GM18951 (cell line): ENCODE data around the gene SNX24.
"Not testable (repeated sequence)": the region's sequence is repeated elsewhere in the genome, so short reads cannot be mapped to it uniquely, and the experiment has no call there.

Source experiments
- POLR2A ChIP-seq: IDR thresholded peaks from 4 replicates; pipeline ENCODE4 v1.6.1; 2011; ENCODE audit warnings: mild to moderate bottlenecking; ENCODE audit not compliant: insufficient read length, insufficient read depth; ENCODE audit errors: extremely low read depth
- in situ Hi-C: fragments of 300-500 bp; cut with MboI; formaldehyde crosslinking; loops from one replicate; pipeline ENCODE4 v1.12.0; 2022; ENCODE audit warnings: low sequenced_read_pairs, mixed read lengths, inconsistent platforms; ENCODE audit not compliant: unreplicated experiment

Gene SNX24

DNA sequence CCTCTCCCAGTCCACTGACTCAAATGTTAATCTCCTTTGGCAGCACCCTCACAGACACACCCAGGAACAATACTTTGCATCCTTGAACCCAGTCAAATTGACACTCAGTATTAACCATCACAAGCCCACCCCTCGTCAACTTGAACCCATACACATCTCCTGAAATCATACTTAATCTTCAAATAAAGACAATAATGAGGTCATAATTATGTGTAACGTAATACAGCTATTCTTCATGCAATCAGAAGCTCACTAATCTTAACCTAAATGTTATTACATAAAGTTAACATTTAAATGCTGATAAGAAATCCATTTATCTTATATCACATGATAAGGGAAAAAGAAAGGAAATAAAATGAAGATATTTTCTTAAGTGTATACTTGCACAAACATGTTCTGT is 125.9 kb downstream of the SNX24 start:
- in situ Hi-C loops, result no loop called here
- no peak for TF ChIP-seq POLR2A

GRCh38 chr5:122972877-122973276 is 127.5 kb downstream of the SNX24 start:
- in situ Hi-C loops, result no loop called here
- no peak for TF ChIP-seq POLR2A

DNA sequence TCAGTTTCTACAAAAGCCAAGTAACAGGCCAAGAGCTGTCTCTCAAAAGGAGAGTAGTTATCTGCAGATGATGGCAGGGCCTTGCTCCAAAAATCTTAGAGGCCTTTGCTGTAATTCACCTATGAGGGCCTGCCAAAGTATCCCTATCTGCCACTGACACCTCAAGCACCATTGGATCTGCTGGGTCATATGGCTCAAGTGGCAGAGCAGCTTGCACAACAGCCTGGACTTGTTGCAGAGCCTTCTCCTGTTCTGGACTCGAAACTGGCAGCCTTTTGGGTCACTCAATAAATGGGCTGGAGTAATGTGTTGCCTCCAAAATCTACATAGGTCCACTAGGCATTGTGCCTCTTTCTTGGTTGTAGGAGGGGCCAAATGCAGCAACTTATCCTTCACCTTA is 128.3 kb downstream of the SNX24 start:
- in situ Hi-C loops, result not testable (repeated sequence)

DNA sequence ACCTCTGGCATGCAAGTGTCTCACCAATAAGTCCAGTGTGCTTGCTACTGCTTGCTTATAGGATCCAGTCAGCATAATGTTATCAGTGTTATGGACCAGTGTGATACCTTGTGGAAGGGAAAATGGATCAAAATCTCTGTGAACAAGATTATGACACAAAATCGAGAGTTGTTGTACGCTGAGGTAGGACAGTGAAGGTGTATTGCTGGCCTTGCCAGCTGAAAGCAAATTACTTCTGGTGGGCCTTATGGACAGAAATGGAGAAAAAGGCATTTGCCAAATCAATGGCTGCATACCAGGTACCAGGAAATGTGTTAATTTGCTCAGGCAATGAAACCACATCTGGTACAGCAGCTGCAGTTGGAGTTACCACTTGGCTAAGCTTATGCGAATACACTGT is 128.8 kb downstream of the SNX24 start:
- in situ Hi-C loops, result not testable (repeated sequence)

- in situ Hi-C loops, result no loop called here
- no peak for TF ChIP-seq POLR2A
Observed at GRCh38 chr5:122977319-122977718, 131.9 kb downstream of the SNX24 start.

DNA sequence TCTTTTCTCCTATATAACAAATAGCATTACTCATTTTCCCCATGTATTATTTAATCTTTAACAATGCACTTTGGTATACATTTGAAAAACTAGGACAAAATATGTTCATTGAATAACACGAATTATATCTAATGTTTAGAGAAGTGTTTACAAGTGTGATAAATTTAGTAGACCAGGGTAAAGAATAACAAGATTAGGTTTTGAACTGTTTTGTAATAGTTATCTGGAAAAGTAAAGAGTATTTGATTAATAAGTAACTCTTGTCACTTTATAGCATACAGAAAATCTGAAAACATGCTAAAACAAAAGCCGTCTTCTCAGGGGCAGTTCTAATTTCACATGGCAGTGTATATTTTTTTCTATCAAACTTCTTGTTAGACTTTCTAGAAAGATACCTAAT is 132.7 kb downstream of the SNX24 start:
- in situ Hi-C loops, result no loop called here
- TF ChIP-seq POLR2A, result no peak

- TF ChIP-seq POLR2A, result no peak
- in situ Hi-C loops, result no loop called here
Observed at GRCh38 chr5:122978644-122979297, 133.4 kb downstream of the SNX24 start.

GRCh38 chr5:122981846-122982245 is 136.4 kb downstream of the SNX24 start:
- in situ Hi-C loops, result loop anchor here (10.0 kb wide), 1 partner anchor 267 kb away; no protein-coding TSS in a partner anchor

GRCh38 chr5:122982376-122982775 is 137.0 kb downstream of the SNX24 start:
- in situ Hi-C loops, result loop anchor here (10.0 kb wide), 1 partner anchor 268 kb away; no protein-coding TSS in a partner anchor

More at GRCh38 chr5:122981846-122982245, 136.4 kb downstream of the SNX24 start:
- TF ChIP-seq POLR2A, result no peak

DNA sequence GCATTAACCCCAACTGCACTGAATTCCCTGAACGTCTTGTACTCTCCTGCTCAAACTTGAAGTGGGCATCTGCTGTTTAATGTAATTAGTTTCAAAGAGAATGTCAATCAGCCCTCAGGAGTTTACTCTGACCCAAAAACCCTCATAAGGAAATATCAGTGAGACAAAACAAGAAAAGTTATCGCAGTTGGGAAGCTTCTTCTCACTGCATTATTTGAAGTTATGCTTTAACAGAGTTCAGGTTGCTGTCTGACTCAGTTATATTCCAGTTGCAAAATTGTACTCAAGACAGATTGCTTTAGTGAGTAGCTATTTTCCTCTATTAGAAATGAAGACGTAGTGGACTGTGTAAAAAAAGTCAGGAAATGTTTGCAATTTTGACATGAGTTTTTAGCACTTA is 139.0 kb downstream of the SNX24 start:
- in situ Hi-C loops, result loop anchor here (10.0 kb wide), 1 partner anchor 270 kb away; no protein-coding TSS in a partner anchor
- no peak for TF ChIP-seq POLR2A

More at GRCh38 chr5:122982376-122982775, 137.0 kb downstream of the SNX24 start:
- no peak for TF ChIP-seq POLR2A

- no peak for TF ChIP-seq POLR2A
- in situ Hi-C loops, result loop anchor here (10.0 kb wide), 1 partner anchor 270 kb away; no protein-coding TSS in a partner anchor
Observed at GRCh38 chr5:122985006-122985700, 139.7 kb downstream of the SNX24 start.

GRCh38 chr5:122985954-122986721 is 140.7 kb downstream of the SNX24 start:
- no peak for TF ChIP-seq POLR2A
- in situ Hi-C loops, result loop anchor here (10.0 kb wide), 1 partner anchor 271 kb away; no protein-coding TSS in a partner anchor

DNA sequence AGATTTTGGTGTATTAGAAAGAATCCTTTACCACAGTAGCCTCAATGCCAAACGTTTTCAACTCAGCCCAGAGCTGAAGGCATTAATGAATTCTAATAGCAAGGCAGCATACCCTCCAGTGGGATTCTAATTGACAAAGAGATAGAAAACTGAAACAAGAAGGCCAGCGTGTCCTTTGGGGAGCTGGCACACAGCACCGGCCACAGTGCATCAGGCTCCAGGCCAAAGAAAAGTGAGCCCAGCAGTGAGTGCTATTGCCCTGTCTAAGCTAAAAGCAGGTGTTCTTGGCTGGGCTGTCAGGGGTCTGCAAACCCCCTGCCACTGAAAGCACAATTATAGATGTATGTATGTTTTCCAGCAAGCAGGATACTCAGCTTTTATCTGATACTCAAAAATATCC is 150.7 kb downstream of the SNX24 start:
- TF ChIP-seq POLR2A, result no peak

More for the DNA sequence above, 150.7 kb downstream of the SNX24 start:
- in situ Hi-C loops, result loop anchor here (10.0 kb wide), 1 partner anchor 91 kb away; no protein-coding TSS in a partner anchor
